ENCODE data around the gene CAMK4. TPM values are rescaled to one million over a fixed set of nuclear protein-coding genes. Genes with fewer than 3 reads are reported as not detected.
"Not testable (repeated sequence)": the region's sequence is repeated elsewhere in the genome, so short reads cannot be mapped to it uniquely, and the experiment has no call there.

The CAMK4 gene
- total RNA-seq, 2 donors from 2014 or later: 5.4 to 16.2 TPM

- ATAC-seq: no peak
- Mint-ChIP-seq H3K27me3 (peaks cover 0 to 5% of the 10 kb centered on the region in 2 donors), H3K4me1 (ENCODE audit: low read depth in 2 of 2) (no peaks in the 10 kb centered on the region), H3K36me3 (no peaks in the 10 kb centered on the region), H3K27ac (no peak overlapping the region), H3K4me3 (no peak overlapping the region), H3K9me3 (no peaks in the 10 kb centered on the region)
- DNase-seq (ENCODE audit: low spot score): no peak
Measured at GRCh38 chr5:111282798-111283197, 58.6 kb downstream of the CAMK4 start.

GRCh38 chr5:111284825-111285224 is 60.6 kb downstream of the CAMK4 start:
- no peaks in the 10 kb centered on the region for H3K4me1 Mint-ChIP-seq (ENCODE audit: low read depth in 2 of 2)
- H3K27me3 Mint-ChIP-seq: peaks cover 0 to 5% of the 10 kb centered on the region in 2 donors
- H3K4me3 Mint-ChIP-seq: no peak overlapping the region
- no peaks in the 10 kb centered on the region for H3K9me3 Mint-ChIP-seq
- DNase-seq (ENCODE audit: low spot score) (no peak), ATAC-seq (no peak)
- H3K36me3 Mint-ChIP-seq: no peaks in the 10 kb centered on the region
- no peak overlapping the region for H3K27ac Mint-ChIP-seq

- H3K27me3 Mint-ChIP-seq: no peaks in the 10 kb centered on the region
- no peak for ATAC-seq
- no peaks in the 10 kb centered on the region for H3K4me1 Mint-ChIP-seq (ENCODE audit: low read depth in 2 of 2)
- H3K9me3 Mint-ChIP-seq: no peaks in the 10 kb centered on the region
- H3K4me3 Mint-ChIP-seq: no peak overlapping the region
- no peak for DNase-seq (ENCODE audit: low spot score)
- H3K36me3 Mint-ChIP-seq: no peaks in the 10 kb centered on the region
- no peak overlapping the region for H3K27ac Mint-ChIP-seq
Measured at GRCh38 chr5:111294551-111294950, 70.4 kb downstream of the CAMK4 start.

- H3K36me3 Mint-ChIP-seq: no peaks in the 10 kb centered on the region
- ATAC-seq (no peak), DNase-seq (ENCODE audit: low spot score) (no peak)
- H3K27me3 Mint-ChIP-seq: no peaks in the 10 kb centered on the region
- H3K27ac Mint-ChIP-seq: no peak overlapping the region
- no peaks in the 10 kb centered on the region for H3K9me3 Mint-ChIP-seq
- H3K4me1 Mint-ChIP-seq (ENCODE audit: low read depth in 2 of 2): no peaks in the 10 kb centered on the region
- no peak overlapping the region for H3K4me3 Mint-ChIP-seq
Measured at GRCh38 chr5:111295649-111296048, 71.5 kb downstream of the CAMK4 start.

- Mint-ChIP-seq H3K9me3 (no peaks in the 10 kb centered on the region), H3K27me3 (no peaks in the 10 kb centered on the region), H3K36me3 (no peaks in the 10 kb centered on the region), H3K4me1 (ENCODE audit: low read depth in 2 of 2) (no peaks in the 10 kb centered on the region), H3K4me3 (no peak overlapping the region), H3K27ac (no peak overlapping the region)
- DNase-seq (ENCODE audit: low spot score) (no peak), ATAC-seq (no peak)
Measured at GRCh38 chr5:111296570-111296969, 72.4 kb downstream of the CAMK4 start.

GRCh38 chr5:111299067-111299481 is 74.9 kb downstream of the CAMK4 start:
- H3K27ac Mint-ChIP-seq: no peak overlapping the region
- no peaks in the 10 kb centered on the region for H3K9me3 Mint-ChIP-seq
- H3K4me3 Mint-ChIP-seq: no peak overlapping the region

GRCh38 chr5:111299831-111300432 is 75.7 kb downstream of the CAMK4 start:
- no peaks in the 10 kb centered on the region for H3K36me3 Mint-ChIP-seq
- no peak overlapping the region for H3K27ac Mint-ChIP-seq
- H3K4me3 Mint-ChIP-seq: no peak overlapping the region
- H3K9me3 Mint-ChIP-seq: no peaks in the 10 kb centered on the region
- H3K27me3 Mint-ChIP-seq: no peaks in the 10 kb centered on the region
- ATAC-seq (no peak), DNase-seq (ENCODE audit: low spot score) (no peak)
- no peaks in the 10 kb centered on the region for H3K4me1 Mint-ChIP-seq (ENCODE audit: low read depth in 2 of 2)

More at GRCh38 chr5:111299067-111299481, 74.9 kb downstream of the CAMK4 start:
- DNase-seq (ENCODE audit: low spot score) (no peak), ATAC-seq (peak in 1 of 2 donors; percentile 36)
- Mint-ChIP-seq H3K36me3 (no peaks in the 10 kb centered on the region), H3K27me3 (no peaks in the 10 kb centered on the region), H3K4me1 (ENCODE audit: low read depth in 2 of 2) (no peaks in the 10 kb centered on the region)

- DNase-seq (ENCODE audit: low spot score): no peak
- no peaks in the 10 kb centered on the region for H3K36me3 Mint-ChIP-seq
- no peak for ATAC-seq
- H3K9me3 Mint-ChIP-seq: no peaks in the 10 kb centered on the region
- H3K27me3 Mint-ChIP-seq: no peaks in the 10 kb centered on the region
- no peak overlapping the region for H3K27ac Mint-ChIP-seq
- H3K4me3 Mint-ChIP-seq: no peak overlapping the region
- no peaks in the 10 kb centered on the region for H3K4me1 Mint-ChIP-seq (ENCODE audit: low read depth in 2 of 2)
Measured at GRCh38 chr5:111301264-111301663, 77.1 kb downstream of the CAMK4 start.

GRCh38 chr5:111302043-111302442 is 77.9 kb downstream of the CAMK4 start:
- H3K9me3 Mint-ChIP-seq; H3K27me3 Mint-ChIP-seq; H3K27ac Mint-ChIP-seq; H3K4me3 Mint-ChIP-seq; H3K36me3 Mint-ChIP-seq; H3K4me1 Mint-ChIP-seq (ENCODE audit: low read depth in 2 of 2); DNase-seq (ENCODE audit: low spot score); ATAC-seq: not testable (repeated sequence)

- H3K4me1 Mint-ChIP-seq (ENCODE audit: low read depth in 2 of 2): no peaks in the 10 kb centered on the region
- ATAC-seq: no peak
- H3K27me3 Mint-ChIP-seq: no peaks in the 10 kb centered on the region
- H3K4me3 Mint-ChIP-seq: no peak overlapping the region
- H3K36me3 Mint-ChIP-seq: no peaks in the 10 kb centered on the region
- no peaks in the 10 kb centered on the region for H3K9me3 Mint-ChIP-seq
- no peak for DNase-seq (ENCODE audit: low spot score)
- no peak overlapping the region for H3K27ac Mint-ChIP-seq
Measured at GRCh38 chr5:111308951-111309350, 84.8 kb downstream of the CAMK4 start.

GRCh38 chr5:111309384-111309783 is 85.2 kb downstream of the CAMK4 start:
- DNase-seq (ENCODE audit: low spot score) (no peak), ATAC-seq (no peak)
- Mint-ChIP-seq H3K4me3 (no peak overlapping the region), H3K36me3 (no peaks in the 10 kb centered on the region), H3K27ac (no peak overlapping the region), H3K27me3 (no peaks in the 10 kb centered on the region), H3K4me1 (ENCODE audit: low read depth in 2 of 2) (no peaks in the 10 kb centered on the region), H3K9me3 (no peaks in the 10 kb centered on the region)

GRCh38 chr5:111310711-111311620 is 86.8 kb downstream of the CAMK4 start:
- H3K9me3 Mint-ChIP-seq: no peaks in the 10 kb centered on the region
- ATAC-seq (no peak), DNase-seq (ENCODE audit: low spot score) (no peak)
- H3K27ac Mint-ChIP-seq: no peak overlapping the region
- no peaks in the 10 kb centered on the region for H3K27me3 Mint-ChIP-seq
- H3K4me1 Mint-ChIP-seq (ENCODE audit: low read depth in 2 of 2): no peaks in the 10 kb centered on the region
- H3K4me3 Mint-ChIP-seq: no peak overlapping the region
- no peaks in the 10 kb centered on the region for H3K36me3 Mint-ChIP-seq

GRCh38 chr5:111311666-111312065 is 87.5 kb downstream of the CAMK4 start:
- H3K9me3 Mint-ChIP-seq: no peaks in the 10 kb centered on the region
- no peaks in the 10 kb centered on the region for H3K27me3 Mint-ChIP-seq
- ATAC-seq: no peak
- no peaks in the 10 kb centered on the region for H3K36me3 Mint-ChIP-seq
- no peak overlapping the region for H3K27ac Mint-ChIP-seq
- no peak overlapping the region for H3K4me3 Mint-ChIP-seq
- H3K4me1 Mint-ChIP-seq (ENCODE audit: low read depth in 2 of 2): no peaks in the 10 kb centered on the region
- no peak for DNase-seq (ENCODE audit: low spot score)

GRCh38 chr5:111313017-111313724 is 89.0 kb downstream of the CAMK4 start:
- Mint-ChIP-seq H3K9me3 (no peaks in the 10 kb centered on the region), H3K36me3 (no peaks in the 10 kb centered on the region), H3K27me3 (no peaks in the 10 kb centered on the region), H3K4me3 (no peak overlapping the region), H3K4me1 (ENCODE audit: low read depth in 2 of 2) (no peaks in the 10 kb centered on the region), H3K27ac (no peak overlapping the region)
- DNase-seq (ENCODE audit: low spot score) (no peak), ATAC-seq (peak in 1 of 2 donors; percentile 61)

Measured in natural killer cell treated with Interleukin-12 subunit alpha and Interleukin-12 subunit beta and Interleukin-15 and Interleukin-18, amount 100 ng/mL, for 72 hours (primary cell).